M059J (cell line): ENCODE data around the gene PACRG. TPM values are rescaled to one million over a fixed set of nuclear protein-coding genes. Genes with fewer than 3 reads are reported as not detected.

Experiments
- DNase-seq: peaks from one replicate; pipeline ENCODE4 v3.0.0-alpha.2; 2012; ENCODE audit warnings: low read depth
- total RNA-seq: library from RNA; depleted of rRNA; stranded (reverse); fragments of >200 nt; shearing (Covaris generic); gene quantifications from 2 replicates; pipeline ENCODE4 v1.2.3, GENCODE V29; 2014

Gene PACRG
- total RNA-seq, 1 experiment from 2014 or later = 0.12 TPM

DNA sequence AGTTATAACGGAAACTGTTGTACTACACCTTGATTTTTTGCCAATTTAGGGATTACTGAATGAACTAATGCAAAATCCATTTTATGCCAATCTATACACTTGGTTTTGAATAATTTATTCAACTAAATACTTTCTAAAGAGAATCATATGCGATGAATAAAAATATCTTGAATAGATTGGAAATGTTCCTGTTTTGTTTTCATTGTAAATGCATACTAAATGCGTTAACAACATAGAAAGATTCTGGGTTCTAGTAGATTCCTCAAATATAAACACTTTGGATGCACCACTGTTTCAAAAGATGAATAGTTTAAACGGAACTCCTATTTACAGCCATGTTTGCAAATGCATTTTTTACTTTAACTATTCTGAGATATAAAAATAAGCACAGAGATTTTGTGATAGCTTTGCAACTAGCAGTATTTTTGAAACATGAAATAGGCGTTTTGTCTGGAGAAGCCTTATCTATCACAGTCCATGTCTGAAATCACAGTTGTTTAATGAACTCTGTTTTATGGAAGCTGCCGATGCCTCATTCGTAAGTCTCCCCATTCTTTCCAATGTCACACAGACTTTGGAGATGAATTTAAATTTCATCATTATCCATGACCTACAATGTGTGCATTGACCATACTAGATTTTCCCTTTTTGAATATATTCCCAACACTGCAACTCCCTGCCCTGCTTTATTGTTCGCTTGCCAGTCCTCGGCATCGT lies 409.1 kb downstream of the PACRG start:
- no peak for DNase-seq

DNA sequence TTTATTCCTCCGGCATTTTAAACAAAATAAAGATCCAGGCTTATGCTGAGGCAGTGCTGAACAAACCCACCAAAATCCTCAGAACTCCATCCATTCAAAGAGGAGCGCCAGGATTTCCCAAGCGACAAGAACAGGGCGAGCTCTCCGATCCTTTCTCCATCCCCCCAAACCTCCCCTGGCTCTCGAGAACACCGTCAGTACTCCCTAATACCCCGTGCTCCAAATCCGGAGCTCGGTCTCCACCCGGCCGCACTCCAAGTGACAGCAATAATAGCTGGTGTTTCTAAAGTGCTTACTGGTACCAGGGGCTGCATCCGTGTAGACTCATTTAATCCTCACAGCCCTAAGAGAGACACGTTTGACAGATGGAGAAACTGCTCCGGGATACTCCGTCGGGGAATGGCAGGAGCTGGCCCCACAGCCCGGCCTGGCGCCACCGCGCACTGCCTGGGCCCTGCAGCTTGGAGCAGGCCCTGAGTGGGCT lies 409.7 kb downstream of the PACRG start:
- no peak for DNase-seq

DNA sequence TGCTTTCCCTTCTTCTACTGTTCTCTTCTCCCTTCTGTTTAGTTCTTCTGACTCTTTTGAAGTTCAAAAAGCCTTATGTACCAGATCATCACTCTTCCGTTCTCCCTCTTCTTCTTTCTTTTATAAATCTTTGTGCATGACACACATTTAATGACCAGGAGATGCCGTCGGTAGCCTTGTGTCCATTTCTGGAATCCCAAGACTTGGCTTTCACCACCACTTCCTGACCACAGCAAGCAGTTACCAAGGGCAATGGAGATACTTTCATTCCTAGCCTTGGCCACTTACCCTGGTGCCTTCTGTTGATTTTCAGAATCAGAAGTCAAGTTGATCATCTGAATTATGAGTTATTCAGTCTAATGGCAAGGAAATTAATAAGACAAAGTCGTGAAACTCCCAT lies 418.3 kb downstream of the PACRG start:
- peak; percentile 39 for DNase-seq

DNA sequence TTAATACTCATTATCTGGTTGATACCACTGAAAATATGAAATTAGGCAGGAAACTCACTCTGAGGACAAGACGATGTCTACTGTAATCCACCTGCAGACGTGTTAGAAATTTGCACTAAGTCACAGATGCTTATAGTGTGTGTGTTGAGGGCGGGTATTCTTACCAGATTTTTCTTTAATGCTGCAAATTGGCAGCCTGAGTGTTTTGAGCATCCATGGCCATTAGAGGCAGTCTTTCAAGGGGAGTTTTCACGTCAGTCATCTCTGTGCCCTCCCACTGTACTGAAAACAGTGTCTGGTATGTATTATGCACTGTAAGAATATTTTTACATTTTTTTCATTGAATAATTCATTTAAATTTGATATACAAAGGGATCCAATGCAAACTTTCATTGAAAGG lies 420.2 kb downstream of the PACRG start:
- DNase-seq = peak; percentile 10

DNA sequence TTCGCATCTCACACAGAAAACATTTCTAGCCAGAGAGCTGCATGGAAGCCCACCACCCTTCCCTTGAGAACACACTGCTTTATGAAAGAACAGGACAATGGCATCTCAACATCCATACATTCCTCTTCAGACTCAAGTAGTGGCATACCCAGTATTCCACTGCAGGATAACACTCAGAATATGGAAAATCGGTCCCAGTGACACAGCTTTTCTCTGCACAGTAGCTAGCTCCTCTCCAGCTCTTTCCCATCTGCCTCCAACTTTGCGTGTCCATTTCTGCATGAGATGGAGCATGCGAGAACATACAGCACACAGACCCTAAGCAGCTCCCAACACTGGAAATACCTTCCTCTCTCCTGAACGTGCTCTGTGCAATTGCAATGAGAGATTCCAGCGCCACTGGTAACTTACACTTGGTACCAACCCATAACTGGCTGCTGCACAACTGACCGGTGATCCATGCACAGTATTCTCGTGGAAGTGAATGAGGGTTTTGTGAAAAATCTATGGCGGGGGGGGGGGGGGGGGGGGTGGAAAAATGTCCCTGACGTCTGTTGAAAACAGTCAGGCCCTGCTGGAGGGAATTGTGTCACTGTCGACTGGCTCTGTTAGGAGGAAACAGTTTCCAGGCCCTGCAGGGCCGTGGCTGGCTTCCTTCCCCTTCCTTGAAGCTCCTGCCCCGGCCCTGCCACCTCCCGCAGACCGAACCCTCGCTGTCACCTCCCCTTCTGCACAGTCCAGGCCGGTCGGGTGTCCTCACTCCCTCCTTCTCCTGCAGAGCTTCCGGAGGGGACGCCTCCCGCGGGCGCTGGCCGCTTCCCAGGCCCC lies 420.9 kb downstream of the PACRG start:
- no peak for DNase-seq

DNA sequence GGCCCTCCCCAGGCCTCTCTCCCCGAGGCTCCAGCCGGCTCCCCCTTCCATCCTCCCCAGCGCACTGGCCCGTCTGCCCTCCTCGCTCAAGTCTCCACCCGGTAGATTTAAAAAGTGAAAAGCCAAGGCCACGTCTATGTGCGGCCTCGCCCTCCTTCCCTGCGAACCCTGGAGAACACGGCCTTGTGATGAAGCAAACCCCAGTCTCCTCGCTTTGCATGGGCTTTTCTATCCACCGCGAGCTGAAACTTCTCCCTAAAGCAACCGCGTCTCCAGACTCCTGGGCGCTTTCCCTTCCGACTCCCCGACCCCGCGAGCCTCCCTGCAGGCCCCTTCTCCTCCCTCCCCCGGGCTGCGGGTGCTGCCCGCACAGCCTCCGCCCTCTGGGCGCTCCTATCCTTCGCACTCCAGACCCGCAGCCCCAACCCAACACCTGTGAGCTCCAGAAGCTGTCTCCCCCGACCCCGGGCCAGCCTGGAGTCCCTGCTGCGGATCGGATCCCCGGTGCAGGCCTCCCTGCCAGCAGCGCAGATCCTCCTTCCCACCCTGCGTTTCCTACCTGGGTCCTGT lies 421.6 kb downstream of the PACRG start:
- no peak for DNase-seq

DNA sequence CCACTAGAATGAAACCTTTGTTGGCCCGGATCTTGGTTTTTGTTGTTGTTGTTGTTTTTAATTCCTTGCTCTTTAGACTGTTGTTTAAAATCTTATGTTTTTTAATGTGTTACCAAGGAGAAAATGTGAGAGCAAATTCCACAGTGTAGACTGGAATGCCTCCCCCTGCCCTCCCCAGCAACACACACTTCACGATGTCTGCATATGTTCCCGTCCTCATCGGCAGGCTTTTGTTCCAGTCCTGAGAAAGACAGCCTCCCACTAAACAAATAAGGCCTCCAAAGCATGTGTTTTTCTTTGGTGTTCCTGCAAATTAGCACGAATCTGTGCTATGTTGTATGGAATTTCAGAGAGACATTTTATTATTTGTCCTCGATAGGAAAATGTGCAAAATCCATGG lies 423.4 kb downstream of the PACRG start:
- no peak for DNase-seq

DNA sequence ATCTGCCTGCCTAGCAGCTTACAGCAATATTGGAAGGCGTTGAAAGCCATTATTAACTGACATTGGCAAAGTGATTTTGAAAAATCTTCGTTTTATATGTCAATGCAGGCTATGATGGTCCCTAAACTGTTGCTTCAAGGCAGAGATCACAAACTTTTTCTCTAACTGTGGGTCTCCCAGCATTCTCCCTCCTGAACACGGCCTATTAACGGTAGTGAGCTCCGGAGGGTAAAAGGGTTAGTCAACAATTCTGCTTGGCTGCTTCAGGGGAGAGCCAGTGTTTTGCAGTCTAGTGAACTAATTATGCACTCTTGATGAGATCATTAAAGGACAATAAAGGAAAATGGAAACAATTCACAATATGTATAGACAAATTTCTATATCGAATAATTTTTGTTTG lies 424.9 kb downstream of the PACRG start:
- no peak for DNase-seq

DNA sequence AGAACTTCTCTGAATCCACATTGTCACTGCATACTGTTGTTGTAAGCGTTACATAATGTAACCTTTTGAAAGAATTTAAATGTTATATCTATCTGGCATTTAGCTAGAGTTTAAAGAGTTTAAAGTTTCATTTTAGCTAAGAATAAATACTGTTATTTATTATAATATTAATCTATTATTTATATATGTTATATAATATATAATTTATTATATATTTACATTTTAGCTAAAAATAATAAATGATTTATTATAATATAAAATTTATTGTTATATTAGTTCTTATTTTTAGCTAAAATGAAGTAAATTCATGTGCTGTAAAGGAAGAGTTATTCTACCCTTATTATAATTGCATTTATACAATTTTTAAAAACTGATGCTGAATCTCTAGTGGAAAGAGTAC lies 431.3 kb downstream of the PACRG start:
- no peak for DNase-seq

DNA sequence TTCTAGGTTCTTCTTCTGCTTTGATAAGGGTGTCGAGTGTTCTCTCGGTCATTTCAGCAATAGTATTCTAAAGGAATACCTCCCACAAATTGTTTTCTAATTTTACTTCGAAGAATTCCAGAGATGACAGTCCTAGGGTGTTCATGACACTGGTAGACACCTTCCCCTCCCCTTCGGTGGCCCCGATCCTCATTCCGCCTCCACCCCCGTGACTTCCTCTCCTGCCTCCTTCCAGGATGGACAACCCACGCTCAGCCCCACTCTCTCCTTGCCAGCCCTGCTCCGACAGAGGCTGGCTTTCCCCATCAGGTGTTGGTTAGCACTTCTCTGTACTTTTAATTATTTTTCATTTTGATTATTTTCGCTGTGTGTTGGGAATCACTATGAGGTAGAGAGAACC lies 431.9 kb downstream of the PACRG start:
- no peak for DNase-seq

DNA sequence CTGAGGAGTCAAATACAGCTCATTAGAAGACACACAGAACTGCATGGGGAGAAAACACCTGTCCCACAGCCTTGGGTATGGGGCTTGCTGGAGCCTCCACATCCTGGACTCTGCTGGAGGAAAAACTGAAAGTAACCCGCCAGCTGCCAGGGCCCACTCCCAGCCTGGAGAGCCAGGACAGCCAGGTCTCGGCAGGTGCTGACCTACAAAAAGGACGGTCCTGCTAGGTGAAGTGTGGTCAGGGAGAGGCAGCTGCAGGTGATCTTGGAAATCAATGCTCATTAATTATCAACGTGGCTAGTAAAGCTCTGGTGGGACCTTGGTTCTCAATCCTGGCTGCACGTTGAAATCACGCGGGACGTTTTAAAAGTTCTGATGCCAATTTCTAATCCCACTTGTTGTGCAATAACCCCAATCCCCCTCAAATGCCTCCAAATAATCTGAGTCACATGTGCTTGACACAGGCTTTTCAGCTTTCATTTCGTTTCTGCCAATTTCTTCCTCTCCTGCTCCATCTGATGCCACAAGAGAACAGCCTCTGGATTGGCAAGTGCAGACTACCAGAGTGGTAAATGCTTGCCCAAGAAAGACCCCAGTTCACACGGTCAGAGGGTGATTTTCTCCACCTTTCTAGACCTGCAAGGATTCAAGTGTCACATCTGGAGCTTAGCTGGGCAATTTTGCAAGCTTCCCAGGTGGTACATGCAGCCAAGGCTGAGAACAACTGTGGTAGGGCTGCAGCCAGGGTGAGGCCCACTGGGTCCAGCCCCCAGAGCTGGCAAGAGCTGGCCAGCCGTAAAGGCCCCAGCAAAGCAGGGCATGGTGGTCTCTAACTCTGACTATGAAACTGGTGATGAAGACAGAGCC lies 434.5 kb downstream of the PACRG start:
- no peak for DNase-seq

DNA sequence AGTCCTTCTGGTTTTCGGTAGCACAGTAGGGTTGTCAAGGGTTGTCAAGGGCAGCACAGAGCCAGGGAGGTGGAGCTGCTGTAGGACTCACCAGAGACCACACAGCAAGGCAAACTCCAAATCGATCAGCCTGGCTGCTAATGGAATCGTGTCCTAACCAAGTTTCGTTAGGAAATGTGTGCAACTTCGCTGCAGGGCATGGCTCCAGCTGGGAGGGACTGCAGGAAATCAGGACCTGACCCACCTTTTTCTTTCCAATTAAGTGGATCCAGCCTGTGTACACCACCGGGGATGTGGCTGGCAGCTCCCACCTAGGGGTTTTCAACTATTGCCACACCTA lies 435.1 kb downstream of the PACRG start:
- no peak for DNase-seq

DNA sequence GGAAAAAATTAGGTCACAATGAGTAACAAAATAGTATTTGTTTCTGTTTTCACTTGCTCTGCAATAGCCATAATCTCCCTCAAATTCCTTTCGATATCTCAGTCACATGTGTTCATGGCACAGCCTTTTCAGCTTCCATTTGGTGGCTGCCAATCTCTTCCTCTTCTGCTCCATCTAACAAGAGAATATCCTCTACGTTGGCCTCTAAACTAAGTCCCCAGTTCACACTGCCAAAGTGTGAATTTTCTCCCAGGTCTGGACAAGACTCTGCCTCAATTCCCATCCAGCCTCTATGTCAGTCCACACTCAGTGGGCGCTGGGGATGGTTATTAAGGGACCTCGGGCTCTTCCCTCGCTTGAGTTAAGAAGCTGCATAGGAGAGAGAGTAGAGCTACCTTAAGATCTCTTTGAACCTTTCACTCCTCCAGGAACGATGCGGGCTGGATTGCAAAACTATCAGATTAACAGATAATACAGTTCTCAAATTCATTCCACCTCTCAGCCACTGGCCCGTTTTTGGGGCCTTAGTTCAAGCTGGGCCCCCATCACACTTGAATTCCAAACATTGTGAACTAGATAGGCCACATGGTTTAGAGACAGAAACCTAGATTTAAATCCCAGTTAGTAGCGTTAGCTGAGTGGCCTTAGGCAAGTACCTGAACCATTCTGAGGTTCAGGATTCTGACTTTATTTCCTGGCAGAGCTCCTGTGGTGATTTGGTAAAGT lies 436.6 kb downstream of the PACRG start:
- no peak for DNase-seq

DNA sequence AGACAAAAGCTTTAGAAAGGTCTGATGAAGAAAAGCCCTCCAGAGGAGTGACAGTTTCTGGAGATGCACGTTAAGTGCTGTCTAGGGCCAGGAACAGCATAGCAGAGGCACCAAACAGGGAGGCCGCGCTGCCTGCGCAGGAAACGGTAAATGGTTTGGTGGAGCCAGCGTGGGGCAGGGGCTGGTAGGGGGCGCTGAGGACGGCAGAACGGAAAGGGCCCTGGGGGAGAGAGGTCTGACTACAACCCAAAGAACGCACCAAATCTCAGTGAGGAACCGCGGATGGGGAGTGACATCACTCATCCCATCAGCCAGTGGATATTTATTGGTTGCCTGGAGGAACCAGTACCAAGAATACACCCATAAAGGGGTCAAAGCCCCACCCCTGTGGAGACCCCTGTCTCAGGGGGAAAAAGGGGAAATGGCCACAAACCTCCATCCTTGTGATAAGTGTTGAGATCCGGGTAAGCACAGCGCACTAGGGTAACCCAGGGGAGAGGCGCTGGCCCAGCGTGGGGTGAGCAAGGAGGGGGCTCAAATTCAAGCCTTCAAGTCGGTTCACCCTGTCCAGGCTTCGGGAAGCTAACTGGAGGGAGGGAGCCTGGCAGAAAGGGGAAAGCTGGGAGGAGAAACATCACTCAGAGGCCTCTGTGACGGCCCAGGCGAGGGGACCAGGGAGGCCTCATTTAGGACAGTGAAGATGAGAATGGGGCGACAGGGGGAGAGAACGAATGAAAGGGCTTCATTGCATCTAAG lies 437.6 kb downstream of the PACRG start:
- DNase-seq = no peak

DNA sequence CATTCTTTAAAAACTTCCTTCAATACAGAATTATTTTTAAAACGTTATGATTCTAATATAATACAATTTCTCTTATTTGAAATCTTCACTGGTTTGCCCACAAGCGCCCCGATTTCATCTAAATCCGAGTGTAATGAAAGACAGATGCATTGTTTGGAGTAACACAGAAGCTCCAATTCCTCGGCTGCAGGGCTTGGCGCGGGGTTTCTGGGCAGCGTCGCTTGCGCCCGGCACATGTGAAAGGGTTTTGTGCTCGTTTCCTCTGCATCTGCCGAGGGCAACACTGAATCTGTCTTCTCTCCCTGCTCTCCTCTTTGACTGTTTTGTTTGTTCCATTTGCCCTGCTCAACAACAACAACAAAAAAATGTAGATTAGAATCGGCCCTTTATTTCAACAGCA lies 438.1 kb downstream of the PACRG start:
- no peak for DNase-seq

DNA sequence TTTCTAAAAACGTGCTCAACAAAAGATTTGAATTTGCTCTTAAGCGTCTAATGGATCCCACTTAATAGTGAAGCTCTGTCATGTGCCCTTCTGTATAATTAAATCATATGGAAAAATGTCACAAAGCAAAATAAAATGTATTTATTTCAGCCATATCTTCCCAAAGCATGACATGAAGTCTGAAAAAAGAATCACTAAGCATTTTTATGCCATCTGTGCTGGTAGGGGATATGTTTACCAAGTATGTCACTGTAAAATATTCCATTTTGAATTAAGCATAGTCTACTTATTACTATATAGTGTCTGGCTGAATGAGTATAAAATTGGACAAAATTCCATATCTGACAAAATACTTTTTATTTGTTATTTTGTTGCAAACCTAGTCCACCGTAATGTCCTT lies 438.7 kb downstream of the PACRG start:
- DNase-seq = no peak

DNA sequence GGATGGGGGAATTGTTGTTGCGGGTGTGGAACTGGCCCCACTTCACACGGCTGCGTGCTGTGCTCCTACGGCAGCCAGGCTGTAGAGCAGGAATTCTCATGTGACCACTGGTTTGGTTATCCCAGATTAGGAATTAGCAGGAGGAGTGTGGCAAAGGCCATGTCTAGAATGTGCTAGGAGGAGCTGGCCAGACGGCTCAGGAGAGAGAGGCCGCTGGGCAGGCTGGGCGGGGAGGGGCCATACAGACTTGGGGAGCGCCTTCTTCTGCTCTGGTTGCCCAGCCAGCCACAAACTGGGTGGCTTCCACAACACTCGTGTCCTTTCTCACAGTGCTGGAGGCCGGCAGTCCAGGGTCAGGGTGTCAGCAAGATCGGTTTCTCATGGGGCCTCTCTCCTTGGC lies 441.7 kb downstream of the PACRG start:
- no peak for DNase-seq

DNA sequence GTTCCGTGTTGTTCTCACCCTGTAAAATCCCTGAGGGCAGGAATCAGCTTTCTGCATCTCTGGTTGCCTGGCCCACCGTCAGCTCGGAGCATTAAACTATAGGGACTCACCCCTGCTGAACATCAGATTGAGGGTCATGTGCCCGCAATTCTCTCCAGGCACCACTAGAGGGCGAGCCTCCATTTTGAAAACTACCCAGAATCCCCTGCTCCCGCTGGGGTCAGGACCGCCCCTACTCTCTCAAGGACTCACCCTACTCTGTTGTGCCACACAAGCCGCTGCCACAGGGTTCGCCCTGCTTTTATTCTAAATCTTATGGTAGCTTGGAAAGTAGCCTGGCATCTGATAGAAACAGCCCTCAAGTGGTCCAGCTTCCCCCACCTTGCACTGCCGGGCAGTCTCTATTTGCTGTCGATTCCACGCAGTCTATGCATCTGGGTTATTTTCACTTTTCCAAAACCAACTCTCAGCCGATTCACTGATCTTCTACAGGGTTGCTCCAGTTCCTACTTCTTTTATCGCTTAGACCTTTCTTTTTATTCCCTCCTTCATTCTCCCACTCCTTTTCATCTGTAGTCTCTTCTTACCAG lies 442.6 kb downstream of the PACRG start:
- DNase-seq = no peak

DNA sequence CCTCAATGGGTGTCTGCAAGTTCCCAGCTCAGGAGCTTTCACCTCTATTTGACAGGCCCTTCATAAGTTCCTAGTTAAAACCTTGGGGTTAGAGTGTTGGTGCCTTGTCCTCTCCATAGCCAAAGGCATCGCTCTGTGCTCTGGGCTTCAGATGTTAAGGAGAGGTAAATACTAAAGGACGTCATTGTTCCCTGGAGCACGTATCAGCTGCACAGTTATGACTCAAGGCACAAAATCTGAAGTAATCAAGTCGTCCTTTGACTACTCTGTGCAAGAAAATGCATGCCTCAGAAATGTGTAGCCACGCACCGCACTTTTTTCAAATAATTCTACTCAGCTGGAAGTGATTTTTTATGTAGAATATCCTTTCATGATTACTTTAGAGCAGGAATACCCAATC lies 446.0 kb downstream of the PACRG start:
- peak; percentile 23 for DNase-seq

DNA sequence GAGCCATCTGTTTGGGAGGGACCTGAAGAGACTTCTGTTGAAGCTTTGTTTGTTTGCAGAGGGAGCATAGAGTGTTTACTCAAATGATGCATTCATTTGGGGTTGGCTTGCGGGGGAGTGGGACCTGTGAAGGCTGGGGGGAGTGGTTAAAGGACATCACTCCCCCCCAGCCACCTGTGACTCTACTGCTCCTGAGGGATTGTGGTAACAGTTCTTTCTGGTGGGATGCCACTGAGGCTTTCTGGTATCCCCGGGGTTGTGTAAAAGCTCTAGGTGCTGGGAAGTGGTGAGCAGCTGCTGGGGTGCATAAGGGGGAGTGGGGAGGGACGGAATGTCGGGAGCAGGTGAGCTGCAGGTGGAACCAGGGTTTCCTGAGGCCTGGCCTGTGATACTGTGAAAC lies 447.5 kb downstream of the PACRG start:
- no peak for DNase-seq
